ENCODE results near the gene HDAC7.
"Not testable (repeated sequence)": the region's sequence is repeated elsewhere in the genome, so short reads cannot be mapped to it uniquely, and the experiment has no call there.

The HDAC7 gene

GRCh38 chr12:47828008-47828975 is 8.6 kb upstream of the HDAC7 start:
- DNase-seq: peak; percentile 45

- no peak for DNase-seq
Observed at GRCh38 chr12:47825173-47825639, 5.5 kb upstream of the HDAC7 start.

- no peak for DNase-seq
Observed at GRCh38 chr12:47824635-47825034, 4.9 kb upstream of the HDAC7 start.

GRCh38 chr12:47824198-47824597 is 4.5 kb upstream of the HDAC7 start:
- peak; percentile 81 for DNase-seq

- DNase-seq: no peak
Observed at GRCh38 chr12:47823422-47824086, 3.9 kb upstream of the HDAC7 start.

GRCh38 chr12:47822863-47823262 is 3.2 kb upstream of the HDAC7 start:
- DNase-seq: no peak

- DNase-seq: no peak
Observed at GRCh38 chr12:47822401-47822800, 2.7 kb upstream of the HDAC7 start.

- DNase-seq: no peak
Observed at GRCh38 chr12:47821346-47821706, 1.6 kb upstream of the HDAC7 start.

- DNase-seq: no peak
Observed at GRCh38 chr12:47820631-47821345, 1.1 kb upstream of the HDAC7 start.

GRCh38 chr12:47819138-47819895 is 386 bp downstream of the HDAC7 start:
- DNase-seq: peak; percentile 77

- DNase-seq: peak; percentile 68
Observed at GRCh38 chr12:47818467-47819137, 1.1 kb downstream of the HDAC7 start.

- no peak for DNase-seq
Observed at GRCh38 chr12:47818007-47818376, 1.7 kb downstream of the HDAC7 start.

- no peak for DNase-seq
Observed at GRCh38 chr12:47817272-47818006, 2.3 kb downstream of the HDAC7 start.

- no peak for DNase-seq
Observed at GRCh38 chr12:47816403-47817271, 3.1 kb downstream of the HDAC7 start.

- DNase-seq: not testable (repeated sequence)
Observed at GRCh38 chr12:47815447-47815846, 4.3 kb downstream of the HDAC7 start.

- DNase-seq: no peak
Observed at GRCh38 chr12:47814539-47815170, 5.0 kb downstream of the HDAC7 start.

- peak; percentile 85 for DNase-seq
Observed at GRCh38 chr12:47813511-47814196, 6.0 kb downstream of the HDAC7 start.

GRCh38 chr12:47812797-47813510 is 6.7 kb downstream of the HDAC7 start:
- DNase-seq: peak; percentile 96

Measured in RPMI8226 (cell line).